ENCODE measurements around the gene TBCK.
"Not testable (repeated sequence)": the region's sequence is repeated elsewhere in the genome, so short reads cannot be mapped to it uniquely, and the experiment has no call there.

The TBCK gene

GRCh38 chr4:106149911-106150310 is 166.1 kb downstream of the TBCK start:
- no peak for TF ChIP-seq Cebpa-rat (IDR thresholded peaks at IDR 0.05)
- no peaks in the 10 kb centered on the region for H3K27me3 ChIP-seq
- H3K4me2 ChIP-seq = no peak overlapping the region
- no peak overlapping the region for H3K4me3 ChIP-seq
- H3K9me3 ChIP-seq = peaks cover 38% of the 10 kb centered on the region
- H3K9ac ChIP-seq = no peak overlapping the region
- no peaks in the 10 kb centered on the region for H4K20me1 ChIP-seq
- H3K27ac ChIP-seq = no peak overlapping the region
- H3K4me1 ChIP-seq = no peaks in the 10 kb centered on the region
- H3K36me3 ChIP-seq = peaks cover 44% of the 10 kb centered on the region

- peaks cover 41% of the 10 kb centered on the region for H3K36me3 ChIP-seq
- H3K4me1 ChIP-seq = no peaks in the 10 kb centered on the region
- H3K4me3 ChIP-seq = no peak overlapping the region
- TF ChIP-seq Cebpa-rat (IDR thresholded peaks at IDR 0.05) = no peak
- H3K27ac ChIP-seq = no peak overlapping the region
- no peak overlapping the region for H3K4me2 ChIP-seq
- H3K27me3 ChIP-seq = no peaks in the 10 kb centered on the region
- H3K9ac ChIP-seq = no peak overlapping the region
- no peaks in the 10 kb centered on the region for H4K20me1 ChIP-seq
- peaks cover 38% of the 10 kb centered on the region for H3K9me3 ChIP-seq
Observed at GRCh38 chr4:106149026-106149425, 167.0 kb downstream of the TBCK start.

GRCh38 chr4:106142616-106143127 is 173.3 kb downstream of the TBCK start:
- peaks cover 20% of the 10 kb centered on the region for H3K9me3 ChIP-seq
- no peak overlapping the region for H3K27ac ChIP-seq
- no peaks in the 10 kb centered on the region for H3K4me1 ChIP-seq
- no peaks in the 10 kb centered on the region for H3K27me3 ChIP-seq
- H3K9ac ChIP-seq = no peak overlapping the region
- H3K4me3 ChIP-seq = no peak overlapping the region
- TF ChIP-seq Cebpa-rat (IDR thresholded peaks at IDR 0.05) = no peak
- H4K20me1 ChIP-seq = no peaks in the 10 kb centered on the region
- no peak overlapping the region for H3K4me2 ChIP-seq
- H3K36me3 ChIP-seq = peaks cover 28% of the 10 kb centered on the region

- Histone ChIP-seq H3K9ac (no peak overlapping the region), H3K27me3 (no peaks in the 10 kb centered on the region), H3K36me3 (peaks cover 10% of the 10 kb centered on the region; the same call in 1 of the 2 replicates), H3K9me3 (peaks cover 3% of the 10 kb centered on the region; the same call in 1 of the 2 replicates), H3K4me3 (no peak overlapping the region), H4K20me1 (no peaks in the 10 kb centered on the region), H3K4me1 (no peaks in the 10 kb centered on the region), H3K4me2 (no peak overlapping the region), H3K27ac (no peak overlapping the region)
- TF ChIP-seq Cebpa-rat (IDR thresholded peaks at IDR 0.05) = no peak
Observed at GRCh38 chr4:106140601-106141000, 175.4 kb downstream of the TBCK start.

GRCh38 chr4:106136777-106137331 is 179.2 kb downstream of the TBCK start:
- peaks cover 13% of the 10 kb centered on the region for H3K9me3 ChIP-seq
- H3K27ac ChIP-seq = no peak overlapping the region
- H3K9ac ChIP-seq = no peak overlapping the region
- no peak for TF ChIP-seq Cebpa-rat (IDR thresholded peaks at IDR 0.05)
- peaks cover 27% of the 10 kb centered on the region for H3K36me3 ChIP-seq
- no peak overlapping the region for H3K4me3 ChIP-seq
- no peaks in the 10 kb centered on the region for H4K20me1 ChIP-seq
- no peaks in the 10 kb centered on the region for H3K4me1 ChIP-seq
- H3K4me2 ChIP-seq = no peak overlapping the region
- no peaks in the 10 kb centered on the region for H3K27me3 ChIP-seq

GRCh38 chr4:106132045-106132444 is 184.0 kb downstream of the TBCK start:
- Histone ChIP-seq H3K27ac (no peak overlapping the region), H3K9ac (no peak overlapping the region), H3K4me2 (no peak overlapping the region), H3K9me3 (peaks cover 18% of the 10 kb centered on the region), H3K27me3 (no peaks in the 10 kb centered on the region), H3K4me1 (no peaks in the 10 kb centered on the region), H3K36me3 (peaks cover 36% of the 10 kb centered on the region), H4K20me1 (no peaks in the 10 kb centered on the region), H3K4me3 (no peak overlapping the region)
- no peak for TF ChIP-seq Cebpa-rat (IDR thresholded peaks at IDR 0.05)

- H3K9me3 ChIP-seq = no peaks in the 10 kb centered on the region
- no peaks in the 10 kb centered on the region for H3K4me1 ChIP-seq
- H3K4me3 ChIP-seq = no peak overlapping the region
- no peaks in the 10 kb centered on the region for H4K20me1 ChIP-seq
- no peak overlapping the region for H3K4me2 ChIP-seq
- no peak overlapping the region for H3K27ac ChIP-seq
- H3K27me3 ChIP-seq = no peaks in the 10 kb centered on the region
- TF ChIP-seq Cebpa-rat (IDR thresholded peaks at IDR 0.05) = no peak
- 0 out of 2 replicates have a peak, but pooled peaks cover 2% of the 10 kb centered on the region for H3K36me3 ChIP-seq
- no peak overlapping the region for H3K9ac ChIP-seq
Observed at GRCh38 chr4:106126062-106126461, 189.9 kb downstream of the TBCK start.

- H3K4me2 ChIP-seq, H3K4me1 ChIP-seq, H3K9me3 ChIP-seq, H3K27ac ChIP-seq, H3K9ac ChIP-seq, H3K4me3 ChIP-seq, H3K27me3 ChIP-seq, H4K20me1 ChIP-seq: not testable (repeated sequence)
- peaks cover 15% of the 10 kb centered on the region for H3K36me3 ChIP-seq
Observed at GRCh38 chr4:106119949-106120555, 196.0 kb downstream of the TBCK start.

GRCh38 chr4:106116025-106116424 is 200.0 kb downstream of the TBCK start:
- H3K27me3 ChIP-seq = no peaks in the 10 kb centered on the region
- H3K4me1 ChIP-seq = no peaks in the 10 kb centered on the region
- no peak overlapping the region for H3K4me2 ChIP-seq
- peaks cover 20% of the 10 kb centered on the region for H3K9me3 ChIP-seq
- TF ChIP-seq Cebpa-rat (IDR thresholded peaks at IDR 0.05) = no peak
- peaks cover 52% of the 10 kb centered on the region for H3K36me3 ChIP-seq
- no peak overlapping the region for H3K27ac ChIP-seq
- no peak overlapping the region for H3K9ac ChIP-seq
- no peak overlapping the region for H3K4me3 ChIP-seq
- H4K20me1 ChIP-seq = no peaks in the 10 kb centered on the region

- peaks cover 70% of the 10 kb centered on the region for H3K36me3 ChIP-seq
- H3K4me2 ChIP-seq = no peak overlapping the region
- no peaks in the 10 kb centered on the region for H3K27me3 ChIP-seq
- H3K4me3 ChIP-seq = no peak overlapping the region
- H3K27ac ChIP-seq = no peak overlapping the region
- no peak for TF ChIP-seq Cebpa-rat (IDR thresholded peaks at IDR 0.05)
- H4K20me1 ChIP-seq = no peaks in the 10 kb centered on the region
- no peak overlapping the region for H3K9ac ChIP-seq
- no peaks in the 10 kb centered on the region for H3K4me1 ChIP-seq
- peaks cover 38% of the 10 kb centered on the region for H3K9me3 ChIP-seq
Observed at GRCh38 chr4:106114270-106114669, 201.7 kb downstream of the TBCK start.

GRCh38 chr4:106111778-106112469 is 204.1 kb downstream of the TBCK start:
- not testable (repeated sequence) for H3K27ac ChIP-seq, H3K9ac ChIP-seq, H3K4me3 ChIP-seq, H3K4me1 ChIP-seq, H3K4me2 ChIP-seq, H3K27me3 ChIP-seq, H4K20me1 ChIP-seq
- H3K9me3 ChIP-seq = peaks cover 52% of the 10 kb centered on the region
- H3K36me3 ChIP-seq = peaks cover 84% of the 10 kb centered on the region
